GM18499 (cell line): ENCODE data around the gene MICAL3.

Experiments
- ATAC-seq: cut with Tn5 transposase; IDR thresholded peaks from one replicate; pipeline ENCODE4 v1.9.1; 2021; ENCODE audit warnings: moderate number of reproducible peaks; ENCODE audit not compliant: insufficient read depth, unreplicated experiment

MICAL3 gene

DNA sequence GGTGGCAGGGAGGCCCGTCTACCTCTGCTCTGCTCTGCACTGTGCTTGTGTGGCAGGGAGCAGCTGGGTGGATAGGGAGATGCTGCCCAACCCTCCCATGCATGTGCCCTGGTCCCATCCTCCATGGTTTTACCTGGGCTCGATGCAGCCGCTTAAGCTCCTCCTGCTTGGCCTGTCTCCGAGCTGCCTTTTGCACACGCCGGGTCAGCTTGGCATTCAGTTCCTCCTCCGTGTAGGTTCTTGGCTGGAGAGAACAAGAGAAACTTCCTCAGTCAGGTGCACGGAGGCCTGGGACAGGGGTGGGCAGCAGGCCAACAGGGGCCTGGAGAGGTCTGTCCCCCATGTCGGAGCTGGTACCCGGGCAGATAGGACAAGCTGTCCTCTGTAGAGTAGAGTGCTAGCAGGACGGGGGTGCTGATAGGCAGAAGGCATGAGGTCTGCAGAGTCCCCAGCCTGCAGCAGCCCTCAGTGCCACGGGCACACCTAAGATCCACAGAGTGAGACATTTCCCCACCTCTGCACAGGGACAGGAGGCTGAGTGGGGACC lies 213.7 kb downstream of the MICAL3 start:
- ATAC-seq = no peak

DNA sequence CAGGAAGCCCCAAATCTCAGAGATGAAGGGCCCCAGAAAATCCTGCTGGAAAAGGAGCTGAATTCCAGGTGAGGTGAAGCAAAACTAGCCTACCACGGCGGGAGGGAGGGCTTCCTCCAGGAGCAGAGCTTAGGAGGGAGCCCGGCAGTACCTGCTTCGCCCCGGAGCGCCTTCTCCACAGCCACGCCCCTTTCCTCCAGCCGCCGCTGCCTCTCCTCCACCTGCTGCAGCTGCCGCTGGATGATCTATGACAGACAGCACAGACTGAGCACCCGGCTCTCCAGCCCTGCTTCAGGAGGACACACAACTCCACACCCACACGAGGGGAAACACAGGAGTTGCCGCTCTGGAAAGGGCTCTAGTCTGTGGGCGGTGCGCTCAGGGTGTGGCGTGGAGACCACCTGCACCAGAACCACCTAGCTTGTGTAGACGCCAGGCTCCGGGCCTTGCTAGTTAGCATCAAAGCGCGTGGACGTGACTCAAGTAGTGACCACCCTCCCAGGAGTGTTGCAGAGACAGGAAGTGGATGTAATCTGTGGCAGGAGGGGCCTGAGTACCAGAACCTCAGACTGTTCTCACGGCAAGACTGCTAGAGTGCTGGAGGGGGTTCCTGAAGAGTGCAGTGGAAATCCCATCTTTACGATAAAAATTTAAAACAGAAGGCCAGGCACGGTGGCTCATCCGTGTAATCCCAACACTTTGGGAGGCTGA lies 215.5 kb downstream of the MICAL3 start:
- no peak for ATAC-seq

- no peak for ATAC-seq
These were observed 216.6 kb downstream of the MICAL3 start for GRCh38 chr22:17807578-17808410.

DNA sequence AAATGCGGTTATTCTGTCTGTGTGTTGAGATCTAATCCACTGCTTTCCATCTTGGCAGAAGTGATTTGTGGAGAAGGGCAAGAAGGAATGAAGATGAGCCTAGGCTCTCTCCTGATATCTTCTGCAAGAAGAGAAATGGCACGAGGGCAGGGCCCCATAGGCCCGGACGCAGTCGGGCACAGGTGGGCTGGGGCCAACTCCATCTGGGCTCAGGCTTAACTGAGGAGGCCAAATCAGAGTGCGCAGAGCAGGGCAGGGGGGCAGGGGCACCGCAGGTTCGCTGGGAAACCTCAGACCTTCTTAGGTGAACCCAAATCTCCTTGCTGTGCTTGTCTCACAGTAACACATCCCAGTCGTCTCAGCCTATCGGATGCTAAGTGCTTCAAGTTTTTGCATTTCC lies 217.3 kb downstream of the MICAL3 start:
- no peak for ATAC-seq

DNA sequence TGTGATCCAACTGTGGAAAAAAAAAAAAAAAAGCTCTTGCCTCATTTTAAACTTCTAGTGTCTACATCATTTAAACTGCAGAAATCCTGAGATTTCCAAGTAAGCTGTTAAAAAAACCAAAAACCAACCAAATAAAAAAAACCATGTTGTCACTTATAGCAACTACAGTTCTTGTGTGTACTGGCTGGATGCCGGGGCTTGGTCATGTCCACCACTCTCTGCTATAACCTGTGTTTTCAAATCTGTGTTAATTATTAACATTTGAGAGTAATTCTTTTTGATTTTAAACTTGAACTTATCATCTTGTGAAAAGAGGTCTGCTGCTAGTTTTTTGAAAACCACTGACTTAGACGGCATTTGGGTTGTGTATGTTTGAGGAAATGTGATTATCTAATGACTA lies 217.9 kb downstream of the MICAL3 start:
- no peak for ATAC-seq

GRCh38 chr22:17804331-17805080 lies 219.9 kb downstream of the MICAL3 start:
- no peak for ATAC-seq

DNA sequence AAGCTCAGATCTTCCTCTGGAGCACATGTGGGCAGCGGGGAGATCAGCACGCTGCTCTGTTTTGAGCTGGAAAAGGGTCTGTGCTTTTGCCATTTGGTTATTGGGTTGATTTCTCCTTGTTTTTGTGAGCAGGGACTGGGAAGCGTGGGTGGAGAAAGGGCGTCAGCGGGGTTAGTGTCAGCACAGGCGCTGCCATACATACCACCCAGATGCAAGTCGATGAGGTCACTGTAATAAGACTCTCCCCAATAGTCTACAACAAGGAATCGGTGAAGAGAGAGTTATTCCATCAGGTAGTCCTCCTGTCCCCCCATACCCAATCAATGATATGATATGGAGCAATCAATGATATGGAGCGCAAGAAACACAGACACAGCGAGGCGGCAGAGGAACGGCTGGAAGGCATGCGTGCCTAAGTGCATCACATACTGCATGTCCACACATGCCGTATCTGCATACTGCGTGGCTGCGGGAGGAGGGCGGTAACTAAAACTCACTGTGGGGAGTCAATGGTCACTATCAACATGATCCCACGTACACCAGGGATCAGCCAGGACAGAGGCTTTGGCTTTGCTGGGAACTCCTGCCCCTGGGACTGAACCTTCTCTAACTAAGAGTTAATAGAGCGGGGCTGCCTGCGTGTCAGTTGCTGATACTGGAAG lies 220.6 kb downstream of the MICAL3 start:
- ATAC-seq = no peak

- ATAC-seq = no peak
These were observed 221.5 kb downstream of the MICAL3 start for GRCh38 chr22:17802822-17803221.

DNA sequence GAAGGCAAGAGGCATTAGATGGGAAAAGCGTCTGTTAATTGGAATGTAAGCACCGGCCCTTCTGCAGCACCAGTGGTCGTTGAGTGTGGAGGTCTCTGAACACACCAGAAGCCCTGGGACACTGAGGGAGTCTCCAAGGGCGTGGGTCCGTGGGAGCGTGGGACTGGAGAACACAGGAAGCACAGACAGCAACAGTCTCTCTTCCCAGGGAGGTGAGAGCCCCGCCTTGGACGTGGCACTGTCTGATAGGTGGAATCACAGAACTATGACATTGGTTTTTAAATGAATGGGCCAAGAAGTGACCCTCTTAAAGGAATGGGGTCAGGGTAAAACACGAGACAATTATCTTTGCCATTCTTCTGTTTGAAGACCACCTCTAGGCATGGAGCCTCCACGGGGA lies 221.9 kb downstream of the MICAL3 start:
- ATAC-seq = no peak

- no peak for ATAC-seq
These were observed 226.4 kb downstream of the MICAL3 start for GRCh38 chr22:17797721-17798559.

DNA sequence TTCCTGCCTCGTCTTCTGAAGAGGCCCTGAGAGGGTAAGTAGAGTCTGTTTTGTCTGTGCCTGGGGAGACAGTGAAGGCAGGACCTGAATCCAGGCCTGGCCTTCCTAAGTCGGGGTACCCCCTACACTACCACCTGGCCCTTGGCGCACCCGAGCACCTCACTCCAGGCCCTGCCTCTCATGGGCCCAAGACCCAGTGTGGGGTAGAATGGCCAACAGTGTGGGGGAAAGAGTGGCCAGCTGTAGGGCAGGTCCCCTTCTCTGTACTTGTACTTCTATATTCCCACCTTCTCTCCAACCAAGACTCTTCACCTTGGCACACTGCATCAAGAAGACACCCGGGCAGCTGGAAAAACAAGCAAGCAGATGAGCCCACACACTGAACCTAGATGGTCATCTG lies 227.7 kb downstream of the MICAL3 start:
- no peak for ATAC-seq

DNA sequence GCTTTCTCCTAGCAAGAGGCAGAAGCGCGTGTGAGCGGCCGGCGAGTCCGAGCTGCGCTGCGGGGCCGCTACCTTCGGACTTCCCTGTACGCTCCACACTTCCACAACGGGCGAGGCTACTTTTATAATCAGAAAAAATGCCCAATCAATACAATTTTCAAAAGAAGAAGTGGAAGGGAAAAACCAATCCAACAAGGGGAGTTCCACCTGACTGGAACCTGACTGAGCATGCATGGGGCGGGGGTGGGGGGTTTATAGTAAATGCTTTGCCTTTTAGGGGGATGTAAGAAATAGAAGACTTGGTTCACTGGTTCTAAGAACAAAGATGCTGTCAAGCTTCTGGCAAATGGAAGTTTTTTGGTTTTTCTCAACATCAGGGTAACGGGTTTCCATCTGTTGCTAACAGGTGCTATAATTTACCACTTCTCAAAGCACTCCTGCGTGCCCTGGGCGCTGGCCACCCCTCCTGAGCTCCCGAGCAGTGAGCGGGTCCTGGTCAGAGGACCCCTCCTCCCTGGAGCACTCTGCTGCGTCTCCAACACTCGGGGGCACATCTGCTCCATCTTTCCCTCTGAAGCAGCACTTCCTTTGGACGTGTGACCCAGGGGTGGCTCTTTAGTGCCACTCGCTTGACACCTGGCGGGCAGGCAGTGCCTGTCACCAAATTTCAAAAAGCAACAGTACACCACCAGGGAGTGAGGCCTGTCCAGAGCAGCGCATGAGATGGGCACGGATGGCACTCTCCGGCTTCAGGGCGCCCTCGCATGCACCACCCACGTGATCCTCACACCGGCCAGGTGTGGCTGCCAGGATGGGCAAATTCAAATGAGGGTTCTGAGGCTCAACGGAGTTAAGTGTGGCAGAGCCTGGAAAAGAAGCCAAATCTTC lies 228.5 kb downstream of the MICAL3 start:
- ATAC-seq = no peak

GRCh38 chr22:17794726-17795542 lies 229.4 kb downstream of the MICAL3 start:
- ATAC-seq = no peak

GRCh38 chr22:17792854-17793434 lies 231.4 kb downstream of the MICAL3 start:
- no peak for ATAC-seq

DNA sequence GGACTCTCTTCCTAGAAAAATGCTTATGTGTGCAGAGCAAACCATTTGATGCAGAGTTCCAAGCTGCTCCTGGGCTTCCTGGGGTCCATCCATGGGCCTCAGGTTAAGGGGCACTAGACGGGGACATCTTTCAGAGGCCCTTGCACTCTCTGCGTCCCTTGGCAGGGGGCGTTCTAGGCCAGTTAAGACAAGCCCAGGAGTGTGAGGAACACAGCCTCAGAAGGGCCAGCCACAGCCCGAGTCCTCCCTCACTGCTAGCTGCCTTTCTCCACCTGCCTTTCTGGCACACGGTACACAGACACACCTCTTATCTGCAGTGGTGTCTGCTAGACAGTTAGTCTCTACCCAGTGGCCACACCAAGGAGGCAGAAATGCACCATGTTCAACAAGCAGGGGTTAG lies 232.1 kb downstream of the MICAL3 start:
- no peak for ATAC-seq

DNA sequence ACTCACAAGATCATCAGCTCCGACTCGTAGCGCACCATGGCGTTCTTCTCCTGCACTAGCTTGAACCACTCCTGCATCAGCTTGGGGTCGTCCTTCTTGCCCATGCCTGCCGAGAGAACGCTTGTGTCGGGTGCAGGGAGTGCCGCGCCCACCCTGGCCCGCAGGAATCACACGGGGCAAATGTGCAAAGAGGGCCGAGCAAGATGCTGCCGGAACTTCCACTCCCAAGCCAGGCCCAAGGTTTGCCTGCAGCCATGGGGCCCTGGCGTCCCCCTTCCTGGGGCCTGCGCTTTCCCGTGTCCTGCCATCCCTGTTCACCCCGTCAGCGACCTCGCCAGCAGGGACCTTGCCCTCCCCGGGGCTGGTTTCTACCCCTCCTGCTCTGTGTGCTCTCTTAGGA lies 233.2 kb downstream of the MICAL3 start:
- no peak for ATAC-seq
